Subcutaneous abdominal adipose tissue (tissue), 5 donors: ENCODE measurements around the gene ACOXL.

Experiments used
- H3K27ac ChIP-seq: one replicate; pipeline ENCODE4 v1.7.0; 2013; ENCODE audit warnings: low read depth, mild to moderate bottlenecking, inconsistent platforms, low read length, moderate library complexity
- H3K27me3 ChIP-seq, 5 donors: one replicate each; pipeline ENCODE4 v1.7.0; 2013; ENCODE audit warnings: low read length in 5 of 5, inconsistent platforms in 1 of 5; ENCODE audit not compliant: control insufficient read depth in 5 of 5, insufficient read depth in 4 of 5
- H3K36me3 ChIP-seq, 5 donors: one replicate each; pipeline ENCODE4 v1.7.0; 2013; ENCODE audit warnings: low read length in 5 of 5; ENCODE audit not compliant: control insufficient read depth in 5 of 5, insufficient read depth in 5 of 5
- H3K4me1 ChIP-seq, 5 donors: one replicate each; pipeline ENCODE4 v1.7.0; 2013; ENCODE audit warnings: low read length in 5 of 5, mild to moderate bottlenecking in 3 of 5, moderate library complexity in 1 of 5; ENCODE audit not compliant: control insufficient read depth in 5 of 5, insufficient read depth in 5 of 5
- H3K4me3 ChIP-seq, 5 donors: one replicate each; pipeline ENCODE4 v1.7.0; 2013; ENCODE audit warnings: low read length in 5 of 5, low read depth in 1 of 5
- H3K9ac ChIP-seq, 5 donors: one replicate each; pipeline ENCODE4 v1.7.0; 2013; ENCODE audit warnings: low read length in 5 of 5, mild to moderate bottlenecking in 4 of 5, moderate library complexity in 3 of 5
- H3K9me3 ChIP-seq, 5 donors: one replicate each; pipeline ENCODE4 v1.7.0; 2013; ENCODE audit warnings: low read length in 5 of 5; ENCODE audit not compliant: control insufficient read depth in 5 of 5
- donor health status: healthy.
- donor health status: healthy.
- donor health status: healthy.
- donor health status: healthy.
- donor health status: healthy.

The ACOXL gene

DNA sequence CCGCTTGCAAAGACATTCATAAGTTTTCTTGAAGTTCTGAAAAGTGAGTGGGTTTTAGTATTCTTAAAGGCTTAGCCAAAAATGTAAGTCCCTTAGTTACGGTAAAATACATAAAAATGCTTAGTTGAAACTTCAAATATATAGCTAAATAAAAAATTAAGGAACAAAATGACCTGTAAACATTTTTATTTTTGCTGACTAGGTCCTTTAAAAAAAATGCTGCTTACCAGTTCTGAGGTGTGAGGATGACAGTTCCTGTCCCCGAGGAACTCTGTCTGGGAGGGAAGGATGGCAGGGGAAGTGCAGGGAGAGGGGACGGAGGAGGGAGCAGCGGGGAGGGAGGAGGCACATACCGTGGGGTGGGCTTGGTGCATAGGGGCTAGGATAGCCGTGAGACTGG is 285.5 kb downstream of the ACOXL start:
- no peak overlapping the region for H3K27ac ChIP-seq
- no peaks in the 10 kb centered on the region for H3K27me3 ChIP-seq
- H3K36me3 ChIP-seq = no peaks in the 10 kb centered on the region
- no peaks in the 10 kb centered on the region for H3K4me1 ChIP-seq
- no peak overlapping the region for H3K9ac ChIP-seq
- H3K4me3 ChIP-seq = no peak overlapping the region
- H3K9me3 ChIP-seq = peaks cover 0 to 15% (median 7%) of the 10 kb centered on the region in 5 donors

DNA sequence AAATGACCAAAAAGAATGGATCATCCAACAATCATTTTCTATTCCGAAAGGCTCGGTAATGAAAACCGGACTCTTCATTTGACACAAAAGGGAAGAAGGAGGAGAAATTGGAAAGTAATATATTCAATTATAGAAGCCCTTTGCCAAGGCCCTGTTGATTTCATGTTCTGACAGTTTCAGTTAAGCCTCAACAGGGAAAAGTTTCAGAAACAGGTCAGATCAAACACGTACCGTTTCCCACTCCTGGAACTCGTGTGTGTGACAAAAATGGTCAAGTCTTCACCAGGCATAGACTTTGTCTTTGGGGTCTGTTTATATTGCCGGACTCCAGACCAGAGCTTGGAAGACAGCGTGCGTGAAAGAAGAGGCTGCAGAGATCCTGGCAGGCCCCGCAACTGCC is 287.0 kb downstream of the ACOXL start:
- Histone ChIP-seq H3K9ac (no peak overlapping the region), H3K27ac (no peak overlapping the region), H3K4me1 (no peaks in the 10 kb centered on the region), H3K4me3 (no peak overlapping the region), H3K36me3 (no peaks in the 10 kb centered on the region), H3K9me3 (peaks cover 0 to 6% (median 1%) of the 10 kb centered on the region in 5 donors), H3K27me3 (no peaks in the 10 kb centered on the region)

DNA sequence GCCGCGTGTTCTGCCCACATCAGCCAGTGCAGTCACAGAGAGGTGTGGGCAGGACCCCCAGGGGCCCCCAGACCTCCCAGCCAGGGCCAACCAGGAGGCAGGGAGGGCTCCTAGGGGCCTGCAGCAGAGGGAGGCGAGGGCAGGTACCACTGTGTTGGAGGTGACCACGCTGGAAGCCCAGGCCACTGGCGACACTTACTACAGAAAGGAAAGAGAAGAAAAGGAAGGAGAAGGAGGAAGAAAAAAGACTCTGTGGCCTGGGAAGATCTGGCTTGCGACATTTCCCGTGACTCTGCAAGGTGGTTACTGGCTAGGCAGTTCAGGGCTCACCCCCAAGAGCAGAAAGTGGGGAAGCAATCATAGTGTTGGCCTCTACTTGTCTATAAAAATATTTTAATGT is 290.3 kb downstream of the ACOXL start:
- Histone ChIP-seq H3K27me3 (no peaks in the 10 kb centered on the region), H3K9ac (no peak overlapping the region), H3K27ac (no peak overlapping the region), H3K36me3 (no peaks in the 10 kb centered on the region), H3K4me1 (no peaks in the 10 kb centered on the region), H3K9me3 (peaks cover 0 to 2% (median 0%) of the 10 kb centered on the region in 5 donors), H3K4me3 (no peak overlapping the region)

DNA sequence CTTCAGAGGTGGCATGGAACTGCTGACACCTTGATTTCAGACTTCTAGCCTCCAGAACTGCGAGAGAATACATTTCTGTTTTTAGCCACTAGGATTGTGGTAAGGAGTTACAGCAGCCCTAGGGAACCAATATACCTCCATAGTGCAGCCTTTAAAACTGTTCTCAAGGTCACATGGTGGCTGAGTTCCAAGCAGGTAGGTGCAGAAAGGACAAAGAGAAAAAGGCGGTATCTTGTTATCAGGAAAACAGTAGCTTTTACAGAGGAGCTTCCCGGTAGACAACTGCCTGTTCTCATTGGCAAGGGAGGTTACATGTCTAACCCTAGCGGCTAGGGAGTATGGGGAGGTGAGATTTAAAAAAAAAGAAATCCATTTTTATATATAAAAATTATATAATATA is 292.1 kb downstream of the ACOXL start:
- H3K4me1 ChIP-seq = no peaks in the 10 kb centered on the region
- no peak overlapping the region for H3K4me3 ChIP-seq
- no peaks in the 10 kb centered on the region for H3K27me3 ChIP-seq
- peaks cover 0 to 2% (median 0%) of the 10 kb centered on the region in 5 donors for H3K9me3 ChIP-seq
- no peak overlapping the region for H3K27ac ChIP-seq
- no peaks in the 10 kb centered on the region for H3K36me3 ChIP-seq
- H3K9ac ChIP-seq = no peak overlapping the region

DNA sequence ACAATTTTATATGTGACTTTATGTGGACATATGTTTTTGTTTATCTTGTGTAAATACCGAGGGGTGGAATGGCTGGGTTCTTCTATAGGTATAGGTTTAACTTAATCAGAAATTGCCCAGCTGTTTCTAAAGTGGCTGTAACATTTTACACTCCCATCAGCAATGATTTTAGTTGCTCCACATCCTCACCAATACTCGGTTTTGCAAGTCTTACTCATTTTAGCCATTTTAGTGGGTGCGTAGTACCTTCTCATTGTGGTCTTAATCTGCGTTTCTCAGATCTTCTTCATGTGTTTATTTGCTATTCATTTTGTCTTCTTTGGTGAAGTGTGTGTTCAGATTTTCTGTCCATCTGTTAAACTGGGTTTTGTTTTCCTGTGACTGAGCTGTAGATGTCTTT is 292.9 kb downstream of the ACOXL start:
- H3K27ac ChIP-seq = no peak overlapping the region
- H3K4me1 ChIP-seq = no peaks in the 10 kb centered on the region

DNA sequence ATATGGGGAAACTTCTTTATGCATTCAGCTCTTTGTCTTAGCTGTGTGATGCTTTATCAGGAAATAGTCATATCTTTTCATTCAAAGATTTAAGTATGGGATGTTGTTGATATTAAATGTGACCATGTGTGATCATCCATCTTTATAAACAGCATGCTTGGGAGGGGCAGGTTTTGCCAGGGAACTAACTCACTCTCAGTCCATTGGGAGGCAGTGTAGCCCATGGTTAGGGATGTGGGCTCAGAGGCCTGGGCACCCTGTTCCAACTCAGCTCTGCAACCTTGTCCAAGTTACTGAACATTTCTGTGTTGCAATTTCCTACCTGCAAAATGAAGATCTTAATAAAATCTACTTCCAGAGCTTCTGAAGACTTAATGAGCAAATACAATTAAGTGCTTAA is 296.3 kb downstream of the ACOXL start:
- Histone ChIP-seq H3K4me1 (no peaks in the 10 kb centered on the region), H3K27me3 (no peaks in the 10 kb centered on the region), H3K4me3 (no peak overlapping the region), H3K36me3 (no peaks in the 10 kb centered on the region), H3K9ac (no peak overlapping the region), H3K9me3 (peaks cover 0 to 2% (median 0%) of the 10 kb centered on the region in 5 donors), H3K27ac (no peak overlapping the region)

More for the DNA sequence above, 292.9 kb downstream of the ACOXL start:
- H3K36me3 ChIP-seq = no peaks in the 10 kb centered on the region
- peaks cover 0 to 2% (median 0%) of the 10 kb centered on the region in 5 donors for H3K9me3 ChIP-seq
- H3K9ac ChIP-seq = no peak overlapping the region
- no peak overlapping the region for H3K4me3 ChIP-seq
- H3K27me3 ChIP-seq = no peaks in the 10 kb centered on the region

DNA sequence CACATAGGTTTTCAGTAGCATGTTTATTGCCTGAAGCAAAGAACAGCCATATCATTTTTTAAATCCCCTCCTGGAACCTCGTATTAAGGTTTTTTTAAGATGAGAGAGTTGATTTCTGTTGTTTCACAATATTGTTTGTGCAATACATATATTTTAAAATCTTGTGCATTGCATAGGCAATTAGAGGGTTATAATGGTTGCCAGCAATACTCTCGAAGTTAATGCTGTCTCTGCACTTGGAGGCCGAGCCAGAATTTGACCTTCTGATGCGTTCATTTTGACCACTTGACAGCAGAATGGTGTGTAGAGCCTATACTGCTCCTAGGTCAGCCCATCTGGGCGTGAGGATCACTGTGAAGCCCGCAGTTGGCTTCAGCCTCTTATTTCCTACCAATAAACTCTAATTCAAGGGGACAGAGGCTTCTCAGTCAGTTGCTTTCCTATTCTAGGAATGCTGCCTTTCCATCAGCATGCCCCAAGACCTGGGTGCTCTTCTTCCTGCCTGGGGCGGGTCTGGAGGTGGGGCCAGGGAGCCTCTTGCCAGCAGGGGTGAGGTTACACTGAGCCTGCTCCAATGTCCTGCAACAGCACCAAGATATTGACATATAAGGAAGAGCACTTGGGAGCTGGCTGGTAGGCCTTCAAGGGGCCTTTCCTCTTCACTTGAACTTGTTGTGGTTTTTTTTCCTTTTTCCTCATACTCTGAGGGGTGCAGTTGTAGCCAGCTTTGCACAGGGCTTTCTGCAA is 297.0 kb downstream of the ACOXL start:
- H3K27ac ChIP-seq = no peak overlapping the region
- no peak overlapping the region for H3K4me3 ChIP-seq
- peaks cover 0 to 2% (median 0%) of the 10 kb centered on the region in 5 donors for H3K27me3 ChIP-seq
- H3K4me1 ChIP-seq = no peaks in the 10 kb centered on the region
- H3K9me3 ChIP-seq = no peaks in the 10 kb centered on the region
- no peaks in the 10 kb centered on the region for H3K36me3 ChIP-seq
- H3K9ac ChIP-seq = no peak overlapping the region

DNA sequence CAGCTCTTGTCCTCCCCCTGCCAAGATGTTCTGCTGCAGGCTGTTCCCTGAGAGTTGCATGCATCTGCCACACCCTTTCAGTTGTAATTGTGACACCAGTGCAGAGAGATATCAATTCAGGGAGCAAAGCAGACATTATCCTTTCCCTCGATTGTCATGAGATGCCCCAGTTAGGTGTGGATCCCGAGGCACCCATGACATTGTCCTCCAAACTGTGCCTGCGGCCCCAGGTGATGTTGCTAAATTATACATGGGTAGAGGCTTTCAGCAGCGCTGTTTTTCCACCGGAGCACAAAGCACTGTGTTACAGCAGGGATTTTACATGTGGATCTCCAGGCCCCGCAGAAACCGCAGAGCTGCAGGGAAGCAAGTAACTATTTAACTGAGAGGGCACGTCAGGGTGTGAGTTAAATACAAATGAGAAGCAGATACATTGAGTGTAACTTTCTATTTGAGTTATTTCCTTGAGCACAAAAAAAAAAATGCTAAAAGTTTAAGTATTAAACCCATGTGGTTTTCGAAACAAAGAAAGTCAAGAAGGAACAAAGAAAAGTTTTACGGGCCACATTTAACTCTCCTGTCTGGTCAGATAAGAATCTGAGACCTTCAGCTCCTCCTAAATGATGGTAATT is 298.0 kb downstream of the ACOXL start:
- Histone ChIP-seq H3K9me3 (no peaks in the 10 kb centered on the region), H3K27me3 (peaks cover 0 to 2% (median 0%) of the 10 kb centered on the region in 5 donors), H3K4me1 (no peaks in the 10 kb centered on the region), H3K4me3 (no peak overlapping the region), H3K27ac (no peak overlapping the region), H3K36me3 (no peaks in the 10 kb centered on the region), H3K9ac (no peak overlapping the region)

DNA sequence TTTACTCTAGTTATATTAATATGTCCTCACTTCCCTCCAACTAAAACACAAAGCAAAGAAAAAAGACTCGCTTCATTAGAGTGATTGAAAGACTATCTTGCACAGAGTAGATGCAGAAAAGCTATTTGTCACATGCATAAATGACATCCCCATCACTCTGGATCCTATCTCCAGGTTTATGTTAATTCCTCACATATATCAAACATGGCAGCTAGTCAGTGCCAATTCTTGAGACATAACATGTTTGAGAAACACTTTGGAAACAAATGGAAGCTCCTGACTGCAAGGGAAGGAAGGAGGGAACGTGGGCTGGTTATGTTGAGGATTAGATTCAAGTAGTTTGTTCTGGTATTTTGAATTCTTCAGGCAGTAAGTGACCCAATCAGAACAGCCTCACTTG is 298.6 kb downstream of the ACOXL start:
- no peaks in the 10 kb centered on the region for H3K4me1 ChIP-seq
- H3K4me3 ChIP-seq = no peak overlapping the region
- no peak overlapping the region for H3K9ac ChIP-seq
- no peaks in the 10 kb centered on the region for H3K9me3 ChIP-seq
- no peaks in the 10 kb centered on the region for H3K36me3 ChIP-seq
- H3K27me3 ChIP-seq = peaks cover 0 to 2% (median 0%) of the 10 kb centered on the region in 5 donors
- H3K27ac ChIP-seq = no peak overlapping the region
